Measurements from ENCODE around the gene TMCC1. TPM values are rescaled to one million over a fixed set of nuclear protein-coding genes. Genes with fewer than 3 reads are reported as not detected.
A peak's percentile ranks its signal among the peaks of the same experiment; 100 is the strongest.

The TMCC1 gene
- total RNA-seq, 1 donor from 2014 or later, result 19.2 TPM

DNA sequence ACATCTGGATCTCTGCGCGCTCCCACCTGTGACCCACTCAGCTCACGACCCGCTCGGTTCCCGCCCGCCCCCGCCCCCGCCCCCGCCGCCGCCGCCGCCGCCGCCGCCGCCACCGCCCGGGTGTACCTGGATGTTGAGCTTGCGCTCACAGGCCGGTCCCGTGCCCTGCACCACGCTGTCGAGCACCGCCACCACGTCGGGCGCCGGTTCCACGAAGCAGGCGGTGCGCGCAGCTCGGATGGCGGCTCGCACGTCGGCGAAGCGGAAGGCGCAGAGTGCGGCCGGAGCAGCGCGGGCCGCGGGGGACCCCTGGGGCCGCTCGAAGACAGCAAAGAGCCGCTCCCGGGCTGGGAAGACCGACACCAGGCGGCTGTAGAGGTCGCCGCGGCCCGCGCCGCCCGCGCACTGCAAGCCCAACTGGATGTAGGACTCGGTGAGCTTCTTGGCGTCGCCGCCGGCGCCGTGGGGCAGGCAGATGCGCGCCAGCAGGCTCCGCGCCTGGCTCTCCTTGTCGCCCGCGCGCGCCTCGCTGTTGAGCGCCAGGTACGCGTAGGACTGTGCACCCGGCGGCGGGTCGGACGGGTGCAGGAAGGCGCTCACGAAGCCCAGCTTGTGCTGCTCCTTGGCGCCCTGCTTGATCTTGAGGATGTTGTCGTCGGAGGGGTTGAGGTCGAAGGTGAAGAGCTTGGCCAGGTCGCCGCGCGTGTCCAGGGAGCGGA is 288.1 kb downstream of the TMCC1 start:
- intact Hi-C loops (cut with micrococcal nuclease), result loop anchor here (10.0 kb wide), 2 partner anchors 111 to 1111 kb away; partner anchors contain the start of gene GATA2
- Mint-ChIP-seq H3K4me3 (peak overlapping the region; percentile 89), H3K27me3 (peaks cover 62% of the 10 kb centered on the region), H3K9me3 (no peaks in the 10 kb centered on the region), H3K4me1 (peaks cover 13% of the 10 kb centered on the region), H3K27ac (peak overlapping the region; percentile 92), H3K36me3 (ENCODE audit: low read depth) (peaks cover 7% of the 10 kb centered on the region)
- peak; percentile 80 for DNase-seq

DNA sequence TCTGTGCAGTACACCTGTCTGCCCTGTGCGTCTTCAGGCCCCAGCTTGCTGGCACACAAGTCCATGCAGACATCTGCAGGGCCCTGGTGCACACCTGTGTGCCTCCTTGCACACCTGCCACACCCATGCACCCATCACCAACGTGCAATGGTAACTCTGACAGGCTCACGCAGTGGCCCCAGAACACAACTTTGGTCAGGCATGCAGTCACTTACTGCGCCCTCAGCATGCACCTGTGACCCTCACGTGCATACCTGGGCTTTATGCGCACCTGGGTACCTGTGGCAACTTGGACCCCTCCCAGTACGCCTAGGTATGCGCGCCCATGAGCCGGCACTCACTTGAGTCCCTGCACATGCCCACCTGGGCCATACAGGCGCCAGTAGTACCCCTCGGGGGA is 288.7 kb downstream of the TMCC1 start:
- H3K9me3 Mint-ChIP-seq, result no peaks in the 10 kb centered on the region
- peaks cover 13% of the 10 kb centered on the region for H3K4me1 Mint-ChIP-seq
- no peak overlapping the region for H3K4me3 Mint-ChIP-seq
- peaks cover 64% of the 10 kb centered on the region for H3K27me3 Mint-ChIP-seq
- no peak overlapping the region for H3K27ac Mint-ChIP-seq
- intact Hi-C loops (cut with micrococcal nuclease), result loop anchor here (10.0 kb wide), 2 partner anchors 110 to 1110 kb away; partner anchors contain the start of gene GATA2
- DNase-seq, result no peak
- H3K36me3 Mint-ChIP-seq (ENCODE audit: low read depth), result peaks cover 7% of the 10 kb centered on the region

DNA sequence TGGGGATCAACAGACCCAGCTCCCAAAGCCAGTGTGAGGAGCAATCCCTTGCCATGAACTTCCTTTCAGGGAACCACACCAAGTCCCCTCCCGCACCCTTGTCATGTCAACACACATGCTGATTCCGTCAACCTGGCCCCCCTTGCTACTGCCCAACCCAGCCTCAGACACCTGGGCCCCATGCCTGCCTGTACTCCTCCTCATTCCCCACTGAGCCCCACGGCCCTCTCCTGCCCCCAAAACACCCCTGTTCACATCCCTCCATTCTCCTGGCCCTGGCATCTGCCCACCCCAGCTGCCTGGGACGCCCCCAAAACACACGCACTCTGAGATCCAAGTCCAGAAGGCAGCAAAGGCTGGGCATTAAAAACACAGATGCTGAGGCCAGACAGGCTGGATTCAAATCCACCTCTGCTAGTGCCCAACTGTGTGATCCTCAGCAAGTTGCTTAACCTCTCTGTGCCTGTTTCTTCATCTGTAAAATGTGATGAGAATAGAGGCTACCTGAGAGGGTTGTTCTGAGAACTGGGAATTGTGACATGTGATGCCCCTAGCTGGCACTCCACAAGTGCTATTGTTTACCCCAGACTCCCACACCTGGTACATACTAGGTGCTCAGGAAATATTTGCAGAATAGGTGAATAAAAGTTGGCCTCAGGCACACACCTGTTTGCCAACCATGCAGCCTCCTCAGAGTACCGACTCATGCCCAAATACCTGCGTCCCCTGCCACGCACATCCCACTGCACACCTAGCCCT is 289.3 kb downstream of the TMCC1 start:
- intact Hi-C loops (cut with micrococcal nuclease), result loop anchor here (10.0 kb wide), 2 partner anchors 109 to 1109 kb away; partner anchors contain the start of gene GATA2
- H3K4me3 Mint-ChIP-seq, result no peak overlapping the region
- DNase-seq, result no peak
- H3K4me1 Mint-ChIP-seq, result peaks cover 13% of the 10 kb centered on the region
- no peak overlapping the region for H3K27ac Mint-ChIP-seq
- no peaks in the 10 kb centered on the region for H3K9me3 Mint-ChIP-seq
- peaks cover 7% of the 10 kb centered on the region for H3K36me3 Mint-ChIP-seq (ENCODE audit: low read depth)
- peaks cover 62% of the 10 kb centered on the region for H3K27me3 Mint-ChIP-seq

DNA sequence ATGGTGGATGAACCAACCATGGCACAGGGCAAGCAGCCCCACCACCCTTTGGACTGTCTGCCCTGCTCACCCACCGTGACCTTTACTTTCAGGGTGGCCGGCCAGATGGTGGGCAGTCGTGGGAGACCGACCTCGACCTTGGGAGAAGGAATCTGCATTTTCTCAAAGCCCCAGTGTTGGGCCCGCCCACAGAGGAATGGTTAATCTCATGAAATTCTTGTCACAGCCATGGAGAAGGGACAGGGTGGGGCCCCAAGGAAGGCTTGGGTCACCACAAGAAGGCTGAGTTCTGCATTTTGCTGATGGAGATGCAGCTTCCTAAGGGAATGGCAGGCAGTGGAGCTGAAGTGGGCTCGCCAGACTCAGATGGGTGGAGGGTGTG is 290.0 kb downstream of the TMCC1 start:
- Mint-ChIP-seq H3K27me3 (peaks cover 60% of the 10 kb centered on the region), H3K4me1 (peaks cover 12% of the 10 kb centered on the region), H3K36me3 (ENCODE audit: low read depth) (peaks cover 7% of the 10 kb centered on the region), H3K4me3 (no peak overlapping the region), H3K27ac (no peak overlapping the region), H3K9me3 (no peaks in the 10 kb centered on the region)
- intact Hi-C loops (cut with micrococcal nuclease), result loop anchor here (10.0 kb wide), 2 partner anchors 109 to 1109 kb away; partner anchors contain the start of gene GATA2
- DNase-seq, result no peak

- peaks cover 7% of the 10 kb centered on the region for H3K36me3 Mint-ChIP-seq (ENCODE audit: low read depth)
- peaks cover 9% of the 10 kb centered on the region for H3K4me1 Mint-ChIP-seq
- no peak overlapping the region for H3K27ac Mint-ChIP-seq
- H3K9me3 Mint-ChIP-seq, result no peaks in the 10 kb centered on the region
- H3K4me3 Mint-ChIP-seq, result no peak overlapping the region
- intact Hi-C loops (cut with micrococcal nuclease), result loop anchor here (10.0 kb wide), 2 partner anchors 108 to 1108 kb away; partner anchors contain the start of gene GATA2
- H3K27me3 Mint-ChIP-seq, result peaks cover 59% of the 10 kb centered on the region
- DNase-seq, result no peak
These were observed 290.6 kb downstream of the TMCC1 start for GRCh38 chr3:129602730-129603560.

- intact Hi-C loops (cut with micrococcal nuclease), result loop anchor here (10.0 kb wide), 2 partner anchors 108 to 1108 kb away; partner anchors contain the start of gene GATA2
- H3K27ac Mint-ChIP-seq, result no peak overlapping the region
- peaks cover 55% of the 10 kb centered on the region for H3K27me3 Mint-ChIP-seq
- H3K9me3 Mint-ChIP-seq, result no peaks in the 10 kb centered on the region
- H3K36me3 Mint-ChIP-seq (ENCODE audit: low read depth), result peaks cover 7% of the 10 kb centered on the region
- no peak overlapping the region for H3K4me3 Mint-ChIP-seq
- H3K4me1 Mint-ChIP-seq, result peaks cover 8% of the 10 kb centered on the region
- DNase-seq, result no peak
These were observed 291.2 kb downstream of the TMCC1 start for GRCh38 chr3:129602309-129602708.

DNA sequence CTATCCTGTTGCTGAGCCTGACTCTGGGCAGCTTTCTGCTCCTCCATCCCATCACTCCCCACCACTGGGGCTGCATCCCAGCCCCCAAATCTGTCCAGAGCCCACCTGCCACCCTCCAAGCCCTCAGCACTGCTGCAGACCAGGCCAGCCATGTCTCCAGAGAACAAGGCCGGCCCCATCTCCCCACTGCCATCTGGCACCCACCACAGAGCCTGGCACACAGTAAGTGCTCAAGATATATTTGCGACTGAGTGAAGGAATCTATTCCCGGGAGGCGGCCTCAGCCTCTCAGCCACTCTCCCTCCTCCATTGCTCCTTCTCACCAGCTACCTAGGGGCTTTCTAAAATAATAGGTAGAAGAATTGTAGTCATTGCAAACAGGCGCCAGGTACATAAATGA is 291.8 kb downstream of the TMCC1 start:
- DNase-seq, result no peak
- H3K27ac Mint-ChIP-seq, result no peak overlapping the region
- H3K4me1 Mint-ChIP-seq, result peaks cover 3% of the 10 kb centered on the region
- no peaks in the 10 kb centered on the region for H3K9me3 Mint-ChIP-seq
- H3K36me3 Mint-ChIP-seq (ENCODE audit: low read depth), result peaks cover 2% of the 10 kb centered on the region
- intact Hi-C loops (cut with micrococcal nuclease), result loop anchor here (10.0 kb wide), 2 partner anchors 107 to 1107 kb away; partner anchors contain the start of gene GATA2
- H3K27me3 Mint-ChIP-seq, result peaks cover 52% of the 10 kb centered on the region
- H3K4me3 Mint-ChIP-seq, result no peak overlapping the region

DNA sequence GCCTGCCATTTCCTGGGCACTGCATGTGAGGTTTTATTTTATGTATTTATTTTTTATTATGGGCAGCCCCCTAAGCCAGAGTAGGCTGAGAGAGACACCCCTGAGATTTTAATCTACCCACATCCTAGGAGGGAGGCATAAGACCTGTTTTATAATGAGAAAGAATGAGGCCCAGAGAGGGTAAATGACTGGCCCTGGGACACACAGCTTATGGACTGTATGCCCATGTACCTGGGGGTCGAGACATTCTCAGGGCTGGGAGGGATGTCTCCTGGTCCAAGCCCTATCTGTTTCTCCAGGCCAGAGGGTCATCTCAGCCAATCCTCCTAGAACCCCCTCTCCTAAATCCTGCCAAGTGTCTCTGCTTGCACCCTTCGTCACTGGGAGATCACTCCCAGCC is 293.2 kb downstream of the TMCC1 start:
- Mint-ChIP-seq H3K27me3 (peaks cover 54% of the 10 kb centered on the region), H3K4me1 (no peaks in the 10 kb centered on the region), H3K9me3 (no peaks in the 10 kb centered on the region), H3K27ac (peak overlapping the region; percentile 32), H3K36me3 (ENCODE audit: low read depth) (no peaks in the 10 kb centered on the region), H3K4me3 (no peak overlapping the region)
- no peak for DNase-seq
- intact Hi-C loops (cut with micrococcal nuclease), result loop anchor here (10.0 kb wide), 2 partner anchors 106 to 1106 kb away; partner anchors contain the start of gene GATA2

- no peak overlapping the region for H3K27ac Mint-ChIP-seq
- peaks cover 56% of the 10 kb centered on the region for H3K27me3 Mint-ChIP-seq
- no peak overlapping the region for H3K4me3 Mint-ChIP-seq
- no peaks in the 10 kb centered on the region for H3K36me3 Mint-ChIP-seq (ENCODE audit: low read depth)
- intact Hi-C loops (cut with micrococcal nuclease), result loop anchor here (10.0 kb wide), 2 partner anchors 105 to 1105 kb away; partner anchors contain the start of gene GATA2
- no peaks in the 10 kb centered on the region for H3K9me3 Mint-ChIP-seq
- no peak for DNase-seq
- no peaks in the 10 kb centered on the region for H3K4me1 Mint-ChIP-seq
These were observed 293.9 kb downstream of the TMCC1 start for GRCh38 chr3:129599607-129600006.

- Mint-ChIP-seq H3K36me3 (ENCODE audit: low read depth) (no peaks in the 10 kb centered on the region), H3K27me3 (peaks cover 52% of the 10 kb centered on the region), H3K9me3 (no peaks in the 10 kb centered on the region), H3K4me1 (peaks cover 1% of the 10 kb centered on the region), H3K27ac (no peak overlapping the region), H3K4me3 (no peak overlapping the region)
- intact Hi-C loops (cut with micrococcal nuclease), result no loop called here
- DNase-seq, result no peak
These were observed 294.4 kb downstream of the TMCC1 start for GRCh38 chr3:129599073-129599472.

GRCh38 chr3:129598484-129598883 is 295.0 kb downstream of the TMCC1 start:
- H3K4me3 Mint-ChIP-seq, result no peak overlapping the region
- intact Hi-C loops (cut with micrococcal nuclease), result no loop called here
- peaks cover 51% of the 10 kb centered on the region for H3K27me3 Mint-ChIP-seq

DNA sequence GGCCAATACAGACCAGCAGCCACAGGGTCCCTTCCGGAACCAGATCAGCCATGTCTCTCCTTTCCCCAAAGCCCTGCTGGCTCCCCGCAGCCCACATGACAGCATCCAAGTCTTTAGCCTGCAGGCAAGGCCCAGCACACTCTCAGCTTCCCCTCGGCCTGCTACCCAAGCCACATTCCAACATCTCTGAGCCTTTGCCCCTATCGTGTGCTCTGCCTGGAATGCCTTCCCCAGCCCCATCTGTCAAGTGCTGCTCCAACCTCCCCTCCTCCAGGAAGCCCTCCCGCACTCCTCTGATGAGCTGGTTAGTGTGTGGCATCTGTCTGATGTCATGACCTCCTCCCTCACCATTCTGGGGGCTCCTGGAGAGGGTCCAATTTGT is 295.5 kb downstream of the TMCC1 start:
- Mint-ChIP-seq H3K4me3 (no peak overlapping the region), H3K36me3 (ENCODE audit: low read depth) (no peaks in the 10 kb centered on the region), H3K4me1 (peaks cover 12% of the 10 kb centered on the region), H3K27me3 (peaks cover 51% of the 10 kb centered on the region), H3K9me3 (no peaks in the 10 kb centered on the region), H3K27ac (no peak overlapping the region)
- intact Hi-C loops (cut with micrococcal nuclease), result no loop called here
- no peak for DNase-seq

More at GRCh38 chr3:129598484-129598883, 295.0 kb downstream of the TMCC1 start:
- Mint-ChIP-seq H3K9me3 (no peaks in the 10 kb centered on the region), H3K27ac (peak overlapping the region; percentile 56), H3K4me1 (peaks cover 7% of the 10 kb centered on the region), H3K36me3 (ENCODE audit: low read depth) (no peaks in the 10 kb centered on the region)
- DNase-seq, result no peak
